ENCODE measurements around the gene PTGDS.

DNA sequence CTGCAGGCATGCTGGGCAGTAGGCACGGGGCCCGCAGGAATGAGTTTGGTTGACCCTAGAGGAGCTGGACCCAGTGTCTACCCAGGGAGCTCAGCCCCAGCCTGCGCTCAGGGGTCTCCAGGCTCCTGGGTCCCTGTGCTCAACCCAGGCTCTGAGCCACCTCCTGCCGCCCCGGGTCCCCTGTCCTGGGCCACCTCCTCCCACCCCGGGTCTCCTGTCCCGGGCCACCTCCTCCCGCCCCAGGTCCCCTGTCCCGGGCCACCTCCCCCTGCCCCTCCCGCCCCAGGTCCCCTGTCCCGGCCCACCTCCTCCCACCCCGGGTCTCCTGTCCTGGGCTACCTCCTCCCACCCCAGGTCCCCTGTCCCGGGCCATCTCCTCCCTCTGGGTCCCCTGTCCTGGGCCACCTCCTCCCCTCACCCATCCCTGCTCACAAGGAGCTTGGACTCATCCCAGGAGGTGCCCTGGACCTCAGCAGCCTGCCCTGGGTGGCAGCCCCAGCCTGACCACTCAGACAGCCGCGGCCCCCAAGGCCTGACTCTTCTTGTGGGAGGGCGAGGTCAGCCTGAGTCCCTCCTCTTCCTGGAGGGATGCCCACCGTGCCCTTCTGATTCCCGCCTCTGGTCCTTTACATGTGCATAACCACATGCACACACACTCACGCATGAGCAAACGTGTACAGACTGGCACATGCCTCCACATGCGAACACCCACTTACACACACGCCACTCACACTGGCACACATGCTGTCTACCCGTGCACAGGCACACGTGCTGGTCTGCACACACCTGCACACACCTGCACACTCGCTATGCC lies 22.8 kb upstream of the PTGDS start:
- TF ChIP-seq POLR2A (IDR thresholded peaks at IDR 0.05; ENCODE audit: low read depth, low read length) (no peak), POLR2AphosphoS5 (IDR thresholded peaks at IDR 0.05; ENCODE audit: low read depth, low read length) (no peak), TAF1 (IDR thresholded peaks at IDR 0.05; ENCODE audit: low read depth, low read length) (no peak)

Data from GM12891 (cell line).